RPMI7951 (cell line): Measurements from ENCODE around the gene CTBP2. TPM values are rescaled to one million over a fixed set of nuclear protein-coding genes. Genes with fewer than 3 reads are reported as not detected.

ENCODE experiments used
- DNase-seq: peaks from one replicate; pipeline ENCODE4 v3.0.0-alpha.2; 2012; ENCODE audit warnings: low read depth
- total RNA-seq: library from RNA; depleted of rRNA; stranded (reverse); fragments of >200 nt; shearing (Covaris generic); gene quantifications from 2 replicates; pipeline ENCODE4 v1.2.3, GENCODE V29; 2014

The CTBP2 gene
- total RNA-seq, 1 experiment from 2014 or later, result 45.4 TPM

DNA sequence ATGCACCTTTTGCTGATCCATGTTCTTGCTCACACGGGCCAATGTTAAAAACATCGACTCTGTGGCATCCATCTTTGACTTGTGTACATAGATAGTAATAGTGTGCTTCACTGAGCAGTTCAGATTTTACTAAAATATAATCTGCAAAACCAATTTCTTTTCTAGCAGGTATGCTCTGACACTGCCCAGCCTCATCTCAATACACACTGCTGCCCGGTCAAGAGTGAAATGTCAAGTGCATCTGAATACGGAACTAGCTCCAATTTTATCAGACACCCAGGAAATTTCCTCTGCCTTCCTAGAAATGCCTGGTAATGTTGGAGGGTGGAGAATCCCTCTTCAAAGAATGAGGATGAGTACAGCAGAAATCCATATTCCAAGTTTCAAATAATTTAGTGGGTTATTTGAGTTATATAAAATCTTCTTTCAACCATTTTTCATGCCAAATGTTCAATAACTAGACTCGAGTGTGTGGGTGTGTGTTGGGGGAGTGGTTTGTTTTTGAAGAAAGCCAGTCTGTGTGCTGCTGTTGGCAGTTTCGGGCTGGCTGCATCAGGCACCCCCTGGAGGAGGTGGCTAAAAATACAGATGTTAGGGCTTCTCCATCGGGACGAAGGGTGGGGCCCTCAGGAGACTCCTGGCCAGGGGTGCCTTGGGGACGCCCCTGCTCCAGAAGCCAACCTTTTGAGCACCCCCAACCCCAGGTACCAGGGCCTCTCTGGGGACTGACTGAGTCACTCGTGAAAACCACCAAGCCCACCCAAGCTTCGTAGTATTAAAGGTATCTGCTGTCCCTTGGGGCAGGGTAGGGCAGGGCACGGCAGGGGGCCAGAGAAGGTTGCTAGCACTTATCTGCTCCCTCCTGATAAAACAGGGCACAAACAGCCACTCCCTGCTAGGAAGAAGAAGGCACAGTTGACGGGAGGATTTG is 15.4 kb downstream of the CTBP2 start:
- DNase-seq, result peak; percentile 34

DNA sequence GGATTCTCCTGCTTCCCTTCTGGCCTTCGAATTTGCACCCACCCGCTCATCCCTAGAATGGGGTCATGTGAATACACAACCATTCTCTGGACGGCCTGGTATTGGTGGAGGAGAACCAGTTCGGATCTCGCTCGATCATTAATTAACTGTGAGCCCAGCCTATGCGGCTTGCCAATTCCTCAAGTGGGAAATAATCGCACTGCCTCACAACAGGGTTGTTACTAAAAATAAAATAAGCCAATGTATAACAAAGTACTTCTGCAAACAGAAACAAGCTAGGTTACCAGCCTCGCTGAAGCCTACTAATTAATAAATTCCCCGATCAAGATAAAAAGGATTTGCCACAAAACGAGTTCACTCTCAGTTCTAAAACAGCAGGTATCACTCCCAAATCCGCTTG is 16.2 kb downstream of the CTBP2 start:
- DNase-seq, result no peak

DNA sequence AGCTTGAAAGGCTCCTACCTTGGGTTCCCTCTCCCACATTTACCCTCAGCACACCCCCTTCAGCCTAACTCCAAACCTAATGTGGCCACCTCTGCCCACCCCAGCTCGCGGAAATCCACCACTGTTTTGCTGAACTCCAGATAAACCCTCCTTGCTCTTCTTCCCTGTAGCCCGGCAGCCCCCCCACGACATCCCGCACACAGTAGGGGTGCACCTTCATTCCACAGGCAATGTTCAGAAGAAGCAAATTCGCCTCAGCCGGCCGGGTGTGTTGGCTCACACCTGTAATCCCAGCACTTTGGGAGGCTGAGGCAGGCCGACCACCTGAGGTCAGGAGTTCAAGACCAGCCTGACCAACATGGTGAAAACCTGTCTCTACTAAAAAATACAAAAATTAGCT is 17.4 kb downstream of the CTBP2 start:
- DNase-seq, result no peak

DNA sequence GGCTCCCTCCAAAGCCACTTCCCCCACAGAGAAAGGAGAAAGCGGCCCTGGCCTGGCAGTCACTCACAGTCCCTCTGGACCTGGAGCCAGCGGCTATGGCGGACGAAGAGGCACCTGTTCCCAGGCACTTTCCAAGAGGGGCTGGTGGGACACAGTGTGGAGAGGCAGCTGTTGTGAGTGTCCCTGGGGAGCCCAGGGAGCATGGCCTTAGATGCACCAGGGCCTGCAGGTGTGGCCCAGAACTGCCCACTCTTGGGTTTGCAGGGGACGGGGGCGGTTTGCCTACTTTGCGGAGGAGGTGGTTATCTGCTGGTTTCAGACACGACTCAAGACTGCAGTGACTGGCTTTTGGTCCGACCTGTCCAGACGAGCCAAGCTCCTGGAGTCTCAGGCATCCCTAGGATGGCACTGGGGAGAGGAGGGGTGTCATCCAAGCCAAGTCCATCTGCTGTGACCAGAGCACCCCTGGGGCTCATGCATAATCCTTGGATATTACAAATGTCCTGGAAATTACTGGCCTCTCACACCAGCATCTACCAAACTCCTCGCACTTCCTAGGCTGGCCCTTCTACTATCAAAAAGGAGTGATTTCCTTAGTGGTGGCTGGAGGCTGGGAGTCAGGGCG is 18.4 kb downstream of the CTBP2 start:
- no peak for DNase-seq

GRCh38 chr10:125141150-125141859 is 19.1 kb downstream of the CTBP2 start:
- no peak for DNase-seq

GRCh38 chr10:125140151-125140550 is 20.2 kb downstream of the CTBP2 start:
- no peak for DNase-seq

DNA sequence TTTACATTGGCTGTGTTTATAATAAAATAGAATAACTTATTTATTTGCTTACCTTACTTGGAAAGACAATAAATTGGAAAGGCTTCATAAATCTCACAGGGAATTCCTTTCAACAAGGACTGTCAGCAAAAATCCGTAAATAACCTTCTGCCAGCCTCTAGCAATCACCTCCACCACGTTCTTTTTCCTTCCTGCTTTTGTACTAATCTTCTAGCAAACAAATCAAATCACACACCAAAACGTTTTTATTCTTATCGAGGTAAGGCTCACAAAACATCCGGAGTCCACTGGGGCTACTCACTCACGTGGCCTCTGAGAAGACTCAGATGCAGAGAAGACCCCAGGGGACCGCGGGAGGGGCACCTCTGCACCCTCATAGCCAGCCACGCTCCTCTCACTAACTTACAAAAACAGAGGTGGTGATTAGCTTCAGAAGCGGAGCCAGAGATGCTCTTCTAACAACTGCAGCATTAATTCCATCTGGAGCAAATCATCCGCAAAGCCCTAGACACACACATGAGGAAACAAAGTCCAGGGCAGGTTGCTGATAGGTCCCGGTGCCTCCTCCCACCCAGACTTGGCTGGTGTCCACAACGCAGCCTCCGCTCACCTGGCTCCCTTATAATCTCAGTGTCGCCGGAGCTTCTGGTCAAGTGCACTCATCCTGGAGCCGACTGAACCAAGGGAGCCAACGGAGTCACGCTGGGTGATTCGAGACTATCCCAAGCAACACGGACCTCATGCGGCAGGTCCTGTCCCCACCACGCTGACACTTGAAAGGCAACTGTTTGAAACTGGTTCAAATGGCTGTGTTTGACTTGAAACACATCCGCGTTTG is 22.5 kb downstream of the CTBP2 start:
- DNase-seq, result no peak

DNA sequence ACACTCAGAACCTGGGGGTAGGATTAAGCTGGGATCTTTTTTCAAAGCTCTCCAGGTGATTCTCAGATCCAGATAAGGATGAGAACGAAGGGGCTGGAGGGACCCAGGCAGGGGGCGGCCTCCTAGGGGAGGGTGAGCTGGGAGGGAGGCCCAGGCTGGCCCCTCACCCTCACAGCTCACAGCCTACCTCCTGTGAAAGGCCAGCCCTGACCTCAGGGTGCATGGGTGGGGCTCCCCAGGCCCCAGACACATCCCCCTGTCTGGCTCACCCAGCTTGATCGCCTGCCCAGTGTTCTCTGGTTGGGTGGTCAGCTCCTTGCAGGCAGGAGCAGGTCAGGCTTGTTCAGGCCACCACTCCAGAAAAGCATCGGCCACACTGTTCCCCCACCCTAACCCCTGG is 24.3 kb downstream of the CTBP2 start:
- no peak for DNase-seq

GRCh38 chr10:125135771-125136035 is 24.7 kb downstream of the CTBP2 start:
- DNase-seq, result no peak

DNA sequence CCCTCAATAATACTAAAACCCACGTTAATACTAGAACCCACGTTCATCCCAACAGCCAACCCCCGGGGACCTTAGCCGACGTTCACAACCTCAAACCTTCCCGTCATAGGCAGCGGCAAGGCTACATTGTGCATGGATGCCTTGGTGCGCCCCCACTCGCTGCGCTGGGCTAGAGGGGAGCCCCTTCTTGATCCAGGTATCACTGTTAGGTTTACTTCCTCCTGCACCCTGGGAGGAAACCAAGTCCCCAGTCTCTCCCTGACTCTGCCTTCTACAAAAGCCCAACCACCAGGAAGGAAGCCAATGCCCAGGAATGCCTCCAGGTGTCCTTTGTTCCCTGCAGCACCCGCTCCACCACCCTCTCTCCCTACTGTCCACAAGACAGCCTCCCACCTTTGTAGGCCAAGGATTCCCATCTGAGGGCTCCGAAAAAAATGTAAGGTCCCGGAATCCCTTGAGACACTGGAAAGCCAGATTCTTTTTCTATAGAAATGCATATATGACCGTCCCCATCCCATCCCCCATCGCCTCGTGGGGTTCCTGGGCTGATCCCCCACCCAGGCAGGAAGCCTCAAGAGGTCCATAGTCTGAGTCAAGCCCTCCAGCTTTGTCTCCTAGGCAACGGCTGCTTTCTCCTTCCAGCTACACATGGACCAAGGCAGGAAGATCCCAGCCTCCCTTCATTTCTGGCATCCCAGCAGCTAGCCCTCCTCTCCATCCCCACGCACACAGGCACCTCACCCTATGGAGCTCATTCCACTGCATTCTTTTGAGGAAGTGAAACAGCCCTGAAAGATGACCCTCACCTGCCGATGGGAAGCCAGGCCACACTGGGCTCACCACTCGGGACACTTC is 25.2 kb downstream of the CTBP2 start:
- DNase-seq, result no peak

DNA sequence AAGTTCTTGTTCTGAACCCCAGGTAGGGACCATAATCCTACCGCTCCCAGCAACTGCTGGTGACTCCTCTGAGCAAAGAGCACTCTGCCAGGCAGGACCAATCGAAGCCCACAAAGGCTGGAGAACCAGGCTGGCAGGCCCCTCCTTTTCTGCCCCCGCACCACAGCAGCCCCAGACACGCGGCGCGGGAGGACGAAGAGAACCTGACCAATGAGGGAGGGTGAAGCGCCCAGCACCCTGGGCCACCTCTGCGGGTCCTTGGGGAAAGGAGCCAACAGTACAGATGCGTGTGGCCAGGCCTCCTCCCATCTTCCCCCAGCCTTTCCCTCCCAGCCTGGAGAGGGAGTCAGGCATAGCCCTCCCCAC is 25.9 kb downstream of the CTBP2 start:
- DNase-seq, result no peak

DNA sequence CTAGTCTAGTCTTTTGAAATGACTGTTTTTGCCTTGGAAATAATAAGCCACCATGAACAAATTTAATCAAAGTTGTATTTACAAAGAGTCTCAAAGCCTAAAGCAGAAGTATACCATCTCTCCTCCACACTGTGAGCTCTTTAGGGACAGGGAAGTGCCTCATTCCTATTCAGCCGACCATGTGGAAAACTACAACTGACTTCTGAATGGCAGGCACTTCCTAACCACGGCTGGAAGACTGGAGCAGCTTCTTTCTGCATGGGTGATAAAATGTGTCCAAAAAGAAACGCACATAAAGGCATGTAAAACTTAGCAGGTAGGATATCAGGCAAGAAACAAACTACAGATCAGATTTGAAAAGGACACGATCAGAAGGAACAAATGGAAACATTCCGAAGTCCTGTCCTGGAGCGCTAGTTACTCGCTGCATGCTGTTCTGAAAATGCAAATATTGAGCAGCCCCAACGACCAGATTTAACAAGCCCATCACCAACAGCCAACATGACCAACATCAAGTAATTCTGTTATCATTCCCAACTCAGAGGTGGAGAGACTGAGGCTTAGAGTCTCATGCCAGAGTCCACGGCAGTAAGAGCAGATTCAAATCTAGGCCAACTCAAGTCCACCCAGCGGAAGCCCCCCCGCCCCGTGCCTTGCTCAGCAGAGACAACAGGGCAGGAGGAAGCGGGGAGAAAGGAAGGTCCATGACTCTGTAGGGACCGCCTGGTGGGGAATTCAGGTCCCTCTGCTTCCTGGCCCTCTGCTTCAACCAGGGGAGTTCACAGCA is 26.5 kb downstream of the CTBP2 start:
- DNase-seq, result no peak

DNA sequence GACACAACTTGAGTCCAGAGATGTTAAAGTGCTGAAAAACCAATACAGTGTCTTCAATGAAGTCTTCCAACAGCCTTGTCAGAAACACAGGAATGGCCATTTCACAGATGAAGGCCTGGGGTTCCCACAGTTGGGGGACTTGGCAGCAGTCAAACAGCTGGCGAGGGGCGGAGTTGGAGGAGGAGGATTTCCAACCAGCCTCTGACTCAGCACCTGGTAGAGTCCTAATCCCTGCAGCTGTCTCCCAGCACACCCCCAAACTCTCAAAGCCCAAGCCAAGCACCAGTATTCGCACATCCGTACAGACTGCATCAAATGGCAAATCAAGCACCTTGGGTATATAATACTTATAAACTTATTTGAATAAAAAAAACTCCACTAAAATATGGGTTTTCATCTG is 28.0 kb downstream of the CTBP2 start:
- DNase-seq, result peak; percentile 16

DNA sequence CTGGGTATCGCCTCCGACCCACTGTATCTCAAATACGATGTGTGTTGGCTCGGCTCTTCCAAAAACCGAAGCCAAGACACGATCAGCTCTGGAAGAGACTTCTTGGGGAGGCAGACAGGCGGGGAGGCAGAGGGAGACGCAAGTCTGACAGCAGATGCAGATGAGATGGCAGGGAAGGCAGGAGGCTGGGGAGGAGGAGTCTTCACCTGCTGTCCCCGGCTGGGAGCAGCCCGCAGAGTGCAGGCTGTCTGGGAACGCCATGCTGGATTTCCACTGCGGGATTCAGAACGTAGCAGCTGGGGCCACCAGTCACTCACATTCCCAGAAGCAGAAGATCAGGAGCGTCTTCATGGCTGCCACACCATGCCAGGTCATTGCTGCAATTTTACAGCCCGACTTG is 29.4 kb downstream of the CTBP2 start:
- no peak for DNase-seq

DNA sequence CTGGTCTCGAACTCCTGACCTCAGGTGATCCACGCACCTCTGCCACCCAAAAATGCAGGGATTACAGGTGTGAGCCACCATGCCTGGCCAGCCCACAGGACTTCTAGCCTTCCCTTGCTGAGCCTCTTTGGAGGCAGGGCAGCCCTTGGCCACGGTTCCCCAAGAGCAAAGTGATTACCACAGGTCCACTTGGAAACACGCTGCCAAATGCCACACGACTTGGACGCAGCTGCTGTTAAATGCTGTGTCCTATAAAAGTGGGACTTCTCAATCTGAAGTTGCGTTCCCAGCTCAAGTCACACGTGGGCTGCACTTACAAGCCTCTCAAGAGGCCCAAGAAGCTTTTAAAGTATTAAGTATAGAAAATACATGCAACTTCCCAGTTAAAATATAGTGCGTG is 30.1 kb downstream of the CTBP2 start:
- DNase-seq, result no peak

DNA sequence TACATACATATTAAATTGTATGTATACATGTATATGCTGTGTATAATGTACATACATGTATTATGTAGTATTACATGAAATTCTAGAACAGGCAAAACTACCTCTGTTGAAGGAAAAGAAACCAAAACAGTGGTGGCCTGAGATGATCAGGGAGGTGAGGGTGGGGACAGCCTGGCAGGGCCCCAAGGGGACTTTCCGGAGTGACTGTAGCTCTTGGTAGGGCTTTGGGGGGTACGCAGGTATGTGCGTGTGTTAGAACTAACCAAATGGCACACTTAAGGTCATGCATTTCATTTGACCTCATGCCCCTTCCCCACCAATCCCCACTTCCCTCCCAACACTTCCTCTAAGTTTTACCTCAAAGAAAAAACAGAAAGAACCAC is 31.3 kb downstream of the CTBP2 start:
- no peak for DNase-seq

- no peak for DNase-seq
Measured at GRCh38 chr10:125128397-125129075, 31.8 kb downstream of the CTBP2 start.

- DNase-seq, result no peak
Measured at GRCh38 chr10:125127986-125128385, 32.4 kb downstream of the CTBP2 start.

GRCh38 chr10:125127110-125127509 is 33.3 kb downstream of the CTBP2 start:
- no peak for DNase-seq
